Suppressor macrophage treated with lipopolysaccharide for 4 hours (primary cell): Measurements from ENCODE around the gene KISS1R.
"Not testable (repeated sequence)": the region's sequence is repeated elsewhere in the genome, so short reads cannot be mapped to it uniquely, and the experiment has no call there.

Experiments used
- DNase-seq: peaks from one replicate; pipeline ENCODE4 v3.0.0-alpha.2; 2020

The KISS1R gene

DNA sequence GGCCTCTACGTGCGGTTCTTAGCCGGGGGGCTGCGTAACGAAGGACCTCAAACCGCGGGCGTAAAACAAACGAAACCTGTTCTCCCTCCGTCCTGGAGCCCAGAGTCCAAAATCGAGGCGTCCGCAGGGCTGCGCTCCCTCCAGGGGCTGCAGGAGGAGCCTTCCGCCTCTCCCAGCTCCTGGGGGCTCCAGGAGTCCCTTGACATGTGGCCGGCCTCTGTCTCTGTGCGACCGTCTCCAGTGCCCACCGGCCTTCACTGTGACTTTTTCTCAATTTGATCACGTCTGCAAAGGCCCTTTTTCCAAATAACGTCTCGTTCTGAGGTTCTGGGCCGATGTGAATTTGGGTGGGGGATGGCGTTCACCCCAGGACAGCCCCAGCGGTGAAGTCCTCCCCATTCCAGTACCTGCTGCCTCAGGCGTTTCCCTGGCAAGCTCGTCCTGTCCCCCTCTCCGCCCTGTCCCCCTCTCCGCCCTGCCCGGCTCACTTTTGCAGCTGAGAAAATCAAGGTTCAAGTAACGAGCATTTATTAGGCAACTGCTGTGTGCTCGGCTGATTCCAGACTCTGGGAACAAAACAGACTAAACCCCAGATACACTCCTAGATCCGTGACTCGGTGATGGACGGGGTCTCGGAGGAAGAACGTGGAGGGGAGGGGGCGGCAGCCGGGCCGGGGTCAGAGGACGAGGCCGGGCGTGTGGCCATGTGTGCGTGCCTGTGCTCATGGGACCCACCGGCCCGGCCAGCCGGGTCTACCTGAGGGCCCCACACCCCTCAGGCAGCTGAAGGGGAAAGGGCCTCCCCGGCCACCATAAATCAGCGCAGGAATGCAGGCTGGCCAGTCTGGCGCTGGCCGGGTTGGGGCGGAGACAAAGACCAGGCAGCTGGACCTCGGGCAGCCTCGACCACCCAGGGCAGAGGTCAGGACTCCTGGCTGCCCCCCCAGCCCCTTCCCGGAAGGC is 39.0 kb downstream of the KISS1R start:
- DNase-seq = no peak

DNA sequence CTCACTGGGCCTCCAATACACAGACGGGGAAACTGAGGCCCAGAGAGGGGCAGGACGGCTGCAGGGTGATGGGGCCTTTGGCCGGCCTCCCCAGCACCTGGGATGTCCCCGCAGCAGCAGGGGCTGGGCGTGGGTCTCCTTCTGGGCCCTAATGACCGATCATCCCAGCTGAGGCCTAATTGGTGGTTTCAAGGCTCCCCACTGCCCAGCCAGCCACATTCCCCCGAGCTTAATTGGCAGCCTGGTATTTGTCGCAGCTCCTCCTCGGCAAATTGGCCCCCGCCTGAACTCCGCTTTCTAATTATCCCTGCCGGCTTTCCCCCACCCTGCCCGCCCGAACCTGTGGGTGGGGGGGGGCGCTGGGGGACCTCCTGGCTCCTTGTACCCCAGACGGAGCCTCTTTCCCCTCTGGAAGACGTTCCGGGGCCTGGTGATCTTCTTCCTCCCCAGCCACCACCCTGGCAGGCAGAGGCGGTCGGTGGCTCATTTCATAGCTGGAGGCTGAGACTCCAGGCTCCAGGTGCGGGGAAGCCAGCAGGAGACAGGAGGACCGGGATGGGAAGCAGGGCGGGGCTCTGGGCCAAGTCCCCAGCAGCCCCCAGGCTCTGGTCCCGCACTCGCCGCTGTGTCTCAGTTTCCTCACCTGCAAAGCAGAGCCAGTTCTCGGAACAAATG is 39.8 kb downstream of the KISS1R start:
- DNase-seq = no peak

DNA sequence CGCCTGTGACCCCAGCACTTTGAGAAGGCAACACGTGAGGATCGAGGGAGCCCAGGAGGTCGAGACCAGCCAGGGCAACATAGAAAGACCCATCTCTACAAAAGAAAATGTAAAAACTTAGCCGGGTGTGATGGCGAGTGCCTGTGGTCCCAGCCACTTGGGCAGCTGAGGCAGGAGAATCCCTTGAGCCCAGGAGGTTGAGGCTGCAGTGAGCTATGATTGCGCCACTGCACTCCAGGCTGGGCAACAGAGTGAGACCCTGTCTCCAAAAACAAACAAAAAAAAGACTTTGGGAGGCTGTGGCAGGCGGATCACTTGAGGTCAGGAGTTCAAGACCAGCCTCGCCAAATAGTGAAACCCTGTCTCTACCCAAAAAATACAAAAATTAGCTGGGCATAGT is 40.4 kb downstream of the KISS1R start:
- DNase-seq = not testable (repeated sequence)

DNA sequence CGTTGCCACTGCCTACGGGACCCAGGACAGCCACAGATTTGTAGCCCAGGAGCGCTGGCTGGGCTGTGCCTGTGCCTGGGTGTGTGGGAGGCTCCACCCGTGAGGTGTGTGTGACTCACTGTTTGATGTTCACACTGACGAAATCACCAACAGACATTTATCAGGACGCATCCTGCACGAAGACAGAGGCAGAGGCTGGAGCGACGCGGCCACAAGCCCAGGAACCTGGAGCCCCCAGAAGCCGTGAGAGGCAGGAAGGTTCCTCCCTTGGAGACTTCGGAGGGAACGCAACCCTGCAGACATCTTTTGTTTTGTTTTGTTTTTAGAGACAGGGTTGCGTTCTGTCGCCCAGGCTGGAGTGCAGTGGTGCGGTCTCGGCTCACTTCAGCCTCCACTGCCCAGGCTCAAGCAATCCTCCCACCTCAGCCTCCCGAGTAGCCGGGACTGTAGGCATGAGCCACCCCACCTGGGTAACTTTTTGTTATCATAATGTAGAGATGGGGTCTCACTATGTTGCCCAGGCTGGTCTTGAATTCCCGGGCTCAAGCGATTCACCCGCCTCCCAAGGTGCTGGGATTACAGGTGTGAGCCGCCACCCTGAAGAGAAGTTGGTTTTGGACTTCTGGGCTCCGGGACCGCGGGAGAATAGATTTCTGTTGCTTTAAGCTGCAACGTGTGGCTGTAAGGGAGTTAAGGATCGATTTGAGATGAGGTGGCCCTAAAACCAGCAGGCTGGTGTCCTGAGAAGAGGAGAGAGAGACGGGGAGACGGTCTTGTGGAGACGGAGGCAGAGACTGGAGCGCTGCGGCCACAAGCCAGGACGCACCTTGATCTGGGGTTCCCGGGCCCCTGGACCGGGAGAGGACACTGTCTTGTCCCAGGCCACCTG is 42.1 kb downstream of the KISS1R start:
- peak; percentile 29 for DNase-seq

DNA sequence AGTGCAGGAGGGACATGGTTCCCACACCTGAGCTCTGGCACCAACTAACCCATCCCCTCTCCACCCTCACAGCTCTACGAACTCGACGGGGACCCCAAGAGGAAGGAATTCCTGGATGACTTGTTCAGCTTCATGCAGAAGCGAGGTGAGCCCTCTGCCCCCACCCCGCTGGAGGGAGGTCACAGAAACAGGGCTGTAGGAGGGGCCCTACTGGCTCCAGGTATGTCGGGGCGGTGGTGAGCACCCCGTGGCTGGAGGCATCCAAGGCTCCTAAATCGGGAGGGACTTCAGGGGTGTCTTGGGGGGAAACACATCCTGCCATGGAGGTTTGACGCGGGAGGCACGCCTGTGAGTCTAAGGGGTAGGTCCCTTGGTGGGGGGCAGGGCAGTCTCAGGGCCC is 42.9 kb downstream of the KISS1R start:
- no peak for DNase-seq

DNA sequence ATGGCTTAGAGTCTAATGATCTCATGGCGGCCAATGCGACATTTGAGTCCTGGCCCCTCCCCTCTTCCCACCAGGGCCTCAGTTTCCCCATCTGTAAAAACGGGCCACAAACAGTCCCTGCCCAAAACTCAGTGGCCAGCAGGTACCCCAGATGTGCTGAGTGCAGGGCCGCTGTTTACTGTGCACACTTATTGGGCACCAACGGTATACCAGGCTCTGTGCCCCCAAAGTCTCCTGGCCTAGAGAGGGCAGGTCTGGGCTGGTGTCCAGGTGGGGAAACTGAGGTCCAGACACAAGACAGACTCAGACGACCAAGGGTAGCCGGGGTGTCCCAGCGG is 43.4 kb downstream of the KISS1R start:
- DNase-seq = no peak

DNA sequence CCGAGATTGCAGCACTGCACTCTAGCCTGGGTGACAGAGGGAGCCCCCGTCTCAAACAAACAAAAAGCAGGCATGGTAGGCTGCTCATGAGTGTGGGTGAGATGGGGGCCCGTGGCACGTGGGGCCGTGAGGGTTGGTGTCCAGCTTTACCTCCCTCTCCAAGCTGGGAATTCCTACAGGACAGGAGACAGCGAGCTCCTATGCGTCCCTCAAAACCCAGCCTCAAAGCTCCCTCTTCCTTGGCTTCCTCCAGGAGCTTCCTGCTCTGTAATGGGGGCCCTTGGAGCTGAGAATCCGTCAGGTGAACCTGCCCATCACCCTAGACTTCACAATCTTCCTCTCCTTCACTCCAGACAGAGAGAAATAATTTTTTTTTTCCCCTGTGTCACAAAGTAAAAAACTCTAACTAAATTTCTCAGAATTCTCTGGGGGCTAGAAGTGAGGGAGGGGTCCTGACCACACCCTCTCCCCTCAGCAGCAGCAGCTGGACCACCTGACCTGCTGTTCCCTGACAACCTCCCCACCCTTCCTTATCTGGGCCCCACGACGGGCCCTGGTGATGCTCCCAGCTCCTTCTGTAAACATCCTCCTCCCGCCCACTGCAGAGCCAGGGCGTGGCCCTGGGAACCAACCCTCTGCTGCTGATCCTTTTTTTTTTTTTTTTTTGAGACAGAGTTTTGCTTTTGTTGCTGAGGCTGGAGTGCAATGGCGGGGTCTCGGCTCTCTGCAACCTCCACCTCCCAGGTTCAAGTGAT is 44.9 kb downstream of the KISS1R start:
- DNase-seq = peak; percentile 49

DNA sequence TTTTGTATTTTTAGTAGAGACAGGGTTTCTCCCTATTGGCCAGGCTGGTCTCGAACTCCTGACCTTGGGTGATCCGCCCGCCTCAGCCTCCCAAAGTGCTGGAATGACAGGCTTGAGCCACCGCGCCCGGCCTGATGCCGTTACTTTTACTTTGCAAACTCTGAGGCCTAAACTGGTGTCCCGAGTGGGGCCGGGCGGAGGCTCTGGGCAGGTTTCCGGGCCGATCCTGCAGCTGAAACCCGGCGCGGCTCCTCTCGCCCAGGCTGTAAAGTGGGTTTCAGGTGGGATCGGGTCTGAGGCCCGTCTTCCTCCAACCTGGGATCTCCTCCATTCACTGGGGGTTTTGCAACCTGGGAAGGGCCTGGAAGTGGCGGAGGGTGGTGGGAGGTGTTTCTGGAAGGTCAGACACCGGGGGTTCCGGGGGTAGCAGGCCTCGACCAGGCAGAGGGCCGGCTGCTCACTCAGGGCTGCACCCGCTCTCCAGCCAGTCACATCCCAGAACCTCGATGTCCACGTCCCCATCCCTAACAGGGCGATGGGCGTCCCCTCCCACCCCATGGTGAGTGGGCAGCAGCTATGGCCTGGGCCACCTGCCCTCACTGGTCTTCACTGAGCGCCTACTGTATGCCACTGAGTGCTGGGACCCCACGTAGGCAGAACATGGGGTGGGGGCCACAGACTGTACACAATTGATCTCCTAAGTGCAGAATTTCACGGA is 45.7 kb downstream of the KISS1R start:
- DNase-seq = no peak

DNA sequence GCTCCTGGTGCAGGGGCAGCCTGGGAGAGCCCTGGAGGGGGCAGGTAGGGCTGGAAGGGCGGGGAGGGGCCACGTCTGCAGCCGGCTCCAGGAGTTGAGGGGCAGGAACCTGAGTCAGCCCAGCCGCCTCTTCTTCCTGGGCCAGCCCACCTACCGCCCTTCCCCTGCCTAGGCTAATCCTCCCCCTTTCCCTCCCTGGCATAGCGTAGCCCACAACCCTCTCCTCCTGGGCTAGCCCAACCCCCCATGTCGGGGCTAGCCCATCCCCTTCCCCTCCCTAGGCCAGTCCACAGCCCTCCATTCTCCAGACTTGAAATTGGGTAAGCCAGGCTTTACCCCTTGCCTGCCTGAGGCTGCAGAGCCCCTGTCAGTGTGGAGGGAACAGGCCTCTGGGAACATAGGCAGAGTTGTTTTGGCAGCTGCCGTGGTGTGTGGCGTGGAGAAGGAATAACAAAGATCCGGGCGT is 46.4 kb downstream of the KISS1R start:
- no peak for DNase-seq

DNA sequence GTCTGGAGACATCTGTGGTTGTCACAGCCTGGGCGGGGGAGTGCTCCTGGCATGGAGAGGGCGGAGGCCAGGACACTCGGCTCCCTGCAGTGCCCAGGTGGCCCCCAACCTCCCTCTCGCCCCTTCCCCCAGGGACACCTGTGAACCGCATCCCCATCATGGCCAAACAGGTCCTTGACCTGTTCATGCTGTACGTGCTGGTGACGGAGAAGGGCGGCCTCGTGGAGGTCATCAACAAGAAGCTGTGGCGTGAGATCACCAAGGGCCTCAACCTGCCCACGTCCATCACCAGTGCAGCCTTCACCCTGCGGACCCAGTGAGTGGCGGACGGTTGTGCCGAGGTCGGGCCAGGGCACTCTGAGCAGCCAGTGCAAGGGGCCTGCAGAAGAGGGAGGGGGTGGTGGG is 47.0 kb downstream of the KISS1R start:
- DNase-seq = no peak

DNA sequence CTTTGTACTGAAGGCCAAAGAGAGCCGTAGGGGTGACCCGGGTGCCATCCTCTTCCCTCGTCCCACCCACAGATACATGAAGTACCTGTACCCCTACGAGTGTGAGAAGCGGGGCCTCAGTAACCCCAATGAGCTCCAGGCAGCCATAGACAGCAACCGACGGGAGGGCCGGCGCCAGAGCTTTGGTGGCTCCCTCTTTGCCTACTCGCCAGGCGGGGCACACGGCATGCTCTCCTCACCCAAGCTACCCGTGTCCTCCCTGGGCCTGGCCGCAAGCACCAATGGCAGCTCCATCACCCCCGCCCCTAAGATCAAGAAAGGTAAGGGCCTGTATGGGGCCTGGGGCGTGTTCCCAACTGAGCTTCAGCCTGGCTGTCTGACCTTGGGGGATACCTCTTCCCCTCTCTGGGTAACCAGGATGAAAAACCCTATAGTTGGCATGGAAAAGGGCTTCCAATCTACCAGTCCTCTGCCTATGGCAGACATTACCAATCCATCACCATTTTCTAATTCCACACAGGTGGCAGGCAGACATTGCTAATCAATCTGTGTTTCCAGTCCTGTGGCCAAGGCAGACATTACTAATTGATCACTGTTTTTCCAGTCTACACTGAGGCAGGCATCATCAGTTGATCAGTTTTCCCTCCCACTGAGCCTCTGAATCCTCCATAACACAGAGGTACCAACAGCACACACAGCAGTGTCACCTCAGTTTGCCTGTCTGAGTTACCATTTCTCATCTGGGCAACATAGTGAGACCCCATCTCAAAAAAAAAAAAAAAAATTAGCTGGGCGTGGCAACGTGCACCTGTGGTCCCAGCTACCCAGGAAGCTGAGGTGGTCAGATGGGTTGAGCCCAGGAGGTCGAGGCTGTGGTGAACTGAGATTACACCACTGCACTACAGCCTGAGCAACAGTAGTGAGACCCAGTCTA is 47.9 kb downstream of the KISS1R start:
- no peak for DNase-seq

DNA sequence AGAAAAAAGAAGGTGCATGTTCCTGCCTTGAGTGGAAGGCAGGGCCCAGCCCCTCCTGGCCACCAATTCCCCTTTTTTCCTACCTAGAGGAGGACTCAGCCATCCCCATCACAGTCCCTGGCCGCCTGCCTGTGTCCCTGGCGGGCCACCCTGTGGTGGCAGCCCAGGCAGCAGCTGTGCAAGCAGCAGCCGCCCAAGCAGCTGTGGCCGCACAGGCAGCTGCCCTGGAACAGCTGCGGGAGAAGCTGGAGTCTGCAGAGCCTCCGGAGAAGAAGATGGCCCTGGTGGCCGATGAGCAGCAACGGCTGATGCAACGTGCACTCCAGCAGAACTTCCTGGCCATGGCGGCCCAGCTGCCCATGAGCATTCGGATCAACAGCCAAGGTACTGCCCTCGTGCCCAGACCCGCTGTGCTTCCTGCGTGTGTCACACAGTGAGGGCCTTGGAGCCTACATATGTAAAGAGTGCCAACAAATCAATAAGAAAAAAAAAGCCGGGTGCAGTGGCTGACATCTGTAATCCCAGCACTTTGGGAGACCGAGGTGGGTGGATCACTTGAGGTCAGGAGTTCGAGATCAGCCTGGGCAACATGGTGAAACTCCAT is 49.5 kb downstream of the KISS1R start:
- DNase-seq = no peak
